Mammary epithelial cell (primary cell): ENCODE measurements around the gene TBP.
"Not testable (repeated sequence)": the region's sequence is repeated elsewhere in the genome, so short reads cannot be mapped to it uniquely, and the experiment has no call there.

ENCODE experiments used
- EZH2 ChIP-seq: IDR thresholded peaks from 2 replicates; pipeline ENCODE4 v1.6.1; 2012; ENCODE audit warnings: low read length, inconsistent platforms, borderline replicate concordance
- TF ChIP-seq, protein P1 (sequence below), 2 donors: IDR thresholded peaks in 1 of 2; conservative IDR thresholded peaks in 1 of 2; 2 replicates each; pipeline ENCODE4 v1.5.1; 2011 to 2012; ENCODE audit warnings: inconsistent platforms in 2 of 2, low read length in 2 of 2, mild to moderate bottlenecking in 2 of 2, control low read depth in 1 of 2, low read depth in 1 of 2; ENCODE audit not compliant: insufficient read depth in 1 of 2; ENCODE audit errors: extremely low read depth in 1 of 2

DNA sequence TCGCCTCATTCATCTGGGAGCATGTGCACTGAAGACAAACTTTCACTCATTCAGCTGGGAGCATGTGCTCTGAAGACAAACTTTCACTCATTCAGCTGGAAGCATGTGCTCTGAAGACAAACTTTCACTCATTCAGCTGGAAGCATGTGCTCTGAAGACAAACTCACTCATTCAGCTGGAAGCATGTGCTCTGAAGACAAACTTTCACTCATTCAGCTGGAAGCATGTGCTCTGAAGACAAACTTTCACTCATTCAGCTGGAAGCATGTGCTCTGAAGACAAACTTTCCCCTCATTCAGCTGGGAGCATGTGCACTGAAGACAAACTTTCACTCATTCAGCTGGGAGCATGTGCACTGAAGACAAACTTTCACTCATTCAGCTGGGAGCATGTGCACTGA is 45.9 kb upstream of the TBP start:
- not testable (repeated sequence) for TF ChIP-seq EZH2
- TF ChIP-seq, protein P1, sequence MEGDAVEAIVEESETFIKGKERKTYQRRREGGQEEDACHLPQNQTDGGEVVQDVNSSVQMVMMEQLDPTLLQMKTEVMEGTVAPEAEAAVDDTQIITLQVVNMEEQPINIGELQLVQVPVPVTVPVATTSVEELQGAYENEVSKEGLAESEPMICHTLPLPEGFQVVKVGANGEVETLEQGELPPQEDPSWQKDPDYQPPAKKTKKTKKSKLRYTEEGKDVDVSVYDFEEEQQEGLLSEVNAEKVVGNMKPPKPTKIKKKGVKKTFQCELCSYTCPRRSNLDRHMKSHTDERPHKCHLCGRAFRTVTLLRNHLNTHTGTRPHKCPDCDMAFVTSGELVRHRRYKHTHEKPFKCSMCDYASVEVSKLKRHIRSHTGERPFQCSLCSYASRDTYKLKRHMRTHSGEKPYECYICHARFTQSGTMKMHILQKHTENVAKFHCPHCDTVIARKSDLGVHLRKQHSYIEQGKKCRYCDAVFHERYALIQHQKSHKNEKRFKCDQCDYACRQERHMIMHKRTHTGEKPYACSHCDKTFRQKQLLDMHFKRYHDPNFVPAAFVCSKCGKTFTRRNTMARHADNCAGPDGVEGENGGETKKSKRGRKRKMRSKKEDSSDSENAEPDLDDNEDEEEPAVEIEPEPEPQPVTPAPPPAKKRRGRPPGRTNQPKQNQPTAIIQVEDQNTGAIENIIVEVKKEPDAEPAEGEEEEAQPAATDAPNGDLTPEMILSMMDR (conservative IDR thresholded peaks at IDR 0.05 in 1 of 2, IDR thresholded peaks at IDR 0.05 in 1 of 2; ENCODE audit: extremely low read depth in 1 of 2, insufficient read depth in 1 of 2, low read depth in 1 of 2, low read length in 2 of 2) = not testable (repeated sequence)
